HCT116 (cell line): ENCODE results near the gene SLC19A1. TPM values are rescaled to one million over a fixed set of nuclear protein-coding genes. Genes with fewer than 3 reads are reported as not detected.

Source experiments
- ATAC-seq: fragments of 200-7000 bp; cut with Tn5 transposase; 2 replicates; pipeline ENCODE4 v1.9.1; 2020; ENCODE audit warnings: mild to moderate bottlenecking, moderate library complexity
- BruUV-seq: library from RNA; stranded (reverse); fragments of 400-500 nt; replicated peaks from 2 replicates; lab custom pipeline; 2021; lab: Mats Ljungman, UMichigan
- CTCF ChIA-PET: fragments of 300-600 bp; sonication (Branson Sonifier 250); formaldehyde crosslinking; loops from one replicate; lab custom pipeline; 2021; ENCODE audit warnings: antibody characterized with exemption; lab: Charles Lee
- POLR2A ChIA-PET: fragments of 300-600, 350-600 bp; sonication (Branson Sonifier 250); formaldehyde crosslinking; loops from one replicate; lab custom pipeline; 2021; ENCODE audit warnings: antibody characterized with exemption; lab: Charles Lee
- RAD21 ChIA-PET, 2 experiments: fragments of 300-600 bp; sonication (Branson Sonifier 250); formaldehyde crosslinking; loops; one replicate each; lab custom pipeline; 2023; ENCODE audit warnings: low total read pairs in 2 of 2; ENCODE audit not compliant: uncharacterized antibody in 2 of 2, unreplicated experiment in 2 of 2, low non-redundant PET in 1 of 2; lab: Charles Lee
- DNase-seq: peaks from one replicate; pipeline ENCODE4 v3.0.0-alpha.2; 2010; ENCODE audit warnings: low read depth, low spot score
- H2AFZ ChIP-seq: fragments of 200-600 bp; shearing (Covaris generic), sonication (generic); 2 replicates; pipeline ENCODE4 v1.6.1; 2017; ENCODE audit warnings: low read depth, mixed run types, mixed read lengths, antibody characterized with exemption, low read length; ENCODE audit not compliant: poor library complexity, severe bottlenecking
- H3K27ac ChIP-seq: 2 replicates; pipeline ENCODE4 v1.5.1; 2012; ENCODE audit warnings: low read depth, low read length
- H3K27me3 ChIP-seq: fragments of 200-600 bp; sonication (generic); 2 replicates; pipeline ENCODE4 v1.6.1; 2016; ENCODE audit warnings: mixed run types, low read length, mixed read lengths; ENCODE audit not compliant: insufficient read depth
- H3K36me3 ChIP-seq, 2 experiments: fragments of 200-500 bp in 1 of 2; fragments of 200-600 bp in 1 of 2; sonication (Bioruptor generic) in 1 of 2; sonication (generic) in 1 of 2; 2 replicates each; pipeline versions ENCODE4 v1.5.1 to v1.6.1; 2014 to 2016; ENCODE audit warnings: low read length in 2 of 2, inconsistent platforms in 1 of 2, mixed read lengths in 1 of 2, mixed run types in 1 of 2; ENCODE audit not compliant: insufficient read depth in 2 of 2, control insufficient read depth in 1 of 2
- H3K4me1 ChIP-seq, 2 experiments: fragments of 200-600 bp in 1 of 2; sonication (generic) in 1 of 2; 2 replicates each; pipeline versions ENCODE4 v1.5.1 to v1.6.1; 2012 to 2017; ENCODE audit warnings: low read length in 2 of 2, inconsistent platforms in 1 of 2, mild to moderate bottlenecking in 1 of 2, mixed read lengths in 1 of 2, mixed run types in 1 of 2, moderate library complexity in 1 of 2; ENCODE audit not compliant: insufficient read depth in 2 of 2, control insufficient read depth in 1 of 2
- H3K4me2 ChIP-seq: fragments of 200-600 bp; sonication (generic); 2 replicates; pipeline ENCODE4 v1.6.1; 2017; ENCODE audit warnings: mixed run types, low read length, mixed read lengths
- H3K4me3 ChIP-seq, 2 experiments: fragments of 200-600 bp in 1 of 2; sonication (generic) in 1 of 2; replicated peaks in 1 of 2; 2 replicates each; pipeline ENCODE4 v1.5.1; 2011 to 2016; ENCODE audit warnings: low read length in 2 of 2, control low read depth in 1 of 2, low read depth in 1 of 2, mild to moderate bottlenecking in 1 of 2, mixed read lengths in 1 of 2, mixed run types in 1 of 2
- H3K79me2 ChIP-seq: fragments of 200-600 bp; sonication (generic); 2 replicates; pipeline ENCODE4 v1.6.1; 2017; ENCODE audit warnings: mild to moderate bottlenecking, mixed run types, low read length, moderate library complexity, mixed read lengths; ENCODE audit not compliant: insufficient read depth
- H3K9ac ChIP-seq: fragments of 200-600 bp; sonication (generic); 2 replicates; pipeline ENCODE4 v1.6.1; 2016; ENCODE audit warnings: low read length, mixed read lengths
- H3K9me2 ChIP-seq: fragments of 200-600 bp; sonication (generic), shearing (Covaris generic); 2 replicates; pipeline ENCODE4 v1.6.1; 2017; ENCODE audit warnings: mixed run types, mild to moderate bottlenecking, moderate library complexity; ENCODE audit not compliant: insufficient read depth
- H3K9me3 ChIP-seq, 2 experiments: fragments of 200-500 bp in 1 of 2; fragments of 200-600 bp in 1 of 2; sonication (Bioruptor generic) in 1 of 2; sonication (generic) in 1 of 2; 2 replicates each; pipeline ENCODE4 v1.6.1; 2014 to 2017; ENCODE audit warnings: low read length in 2 of 2, mixed read lengths in 2 of 2, inconsistent platforms in 1 of 2, low read depth in 1 of 2, mild to moderate bottlenecking in 1 of 2, mixed run types in 1 of 2, moderate library complexity in 1 of 2; ENCODE audit not compliant: control insufficient read depth in 1 of 2, insufficient read depth in 1 of 2
- H4K20me1 ChIP-seq: fragments of 200-600 bp; sonication (generic), shearing (Covaris generic); 2 replicates; pipeline ENCODE4 v1.6.1; 2017; ENCODE audit warnings: mixed run types, mild to moderate bottlenecking, moderate library complexity; ENCODE audit not compliant: insufficient read depth
- CEBPB ChIP-seq: IDR thresholded peaks from 2 replicates; pipeline ENCODE4 v1.6.1; 2012; ENCODE audit warnings: low read depth
- ELF1 ChIP-seq: IDR thresholded peaks from 2 replicates; pipeline ENCODE4 v1.6.1; 2012; ENCODE audit warnings: low read depth, borderline replicate concordance
- FOSL1 ChIP-seq: IDR thresholded peaks from 2 replicates; pipeline ENCODE4 v1.6.1; 2012; ENCODE audit warnings: low read depth
- JUND ChIP-seq: IDR thresholded peaks from 2 replicates; pipeline ENCODE4 v1.6.1; 2012
- POLR2A ChIP-seq: IDR thresholded peaks from 2 replicates; pipeline ENCODE4 v1.7.0; 2011; ENCODE audit warnings: borderline replicate concordance; ENCODE audit not compliant: insufficient read depth, insufficient read length; ENCODE audit errors: extremely low read depth
- SIN3A ChIP-seq: IDR thresholded peaks from 2 replicates; pipeline ENCODE4 v1.6.1; 2012; ENCODE audit warnings: low read depth
- SRF ChIP-seq: IDR thresholded peaks from 2 replicates; pipeline ENCODE4 v1.6.1; 2012; ENCODE audit warnings: low read depth
- YY1 ChIP-seq: IDR thresholded peaks from 2 replicates; pipeline ENCODE4 v1.6.1; 2011; ENCODE audit warnings: low read length, low read depth, moderate library complexity, mild to moderate bottlenecking; ENCODE audit not compliant: insufficient replicate concordance; ENCODE audit errors: extremely low read depth
- ZFX ChIP-seq: fragments of 450-650 bp; IDR thresholded peaks from 2 replicates; pipeline ENCODE4 v1.6.1; 2017
- ZNF274 ChIP-seq: fragments of 200-500 bp; sonication (Bioruptor generic); IDR thresholded peaks from 2 replicates; pipeline ENCODE4 v1.6.1; 2014; ENCODE audit warnings: mild to moderate bottlenecking, low read depth, low read length, inconsistent platforms
- intact Hi-C: fragments of 100-400 bp; cut with micrococcal nuclease; formaldehyde crosslinking; loops from 2 replicates; pipeline ENCODE4 v1.10.0; 2022
- total RNA-seq: library from RNA; stranded (reverse); gene quantifications from one replicate; pipeline ENCODE4 v1.2.1, GENCODE V29; 2021; ENCODE audit not compliant: unreplicated experiment
- TF ChIP-seq, protein P1 (sequence below): IDR thresholded peaks from 2 replicates; pipeline ENCODE4 v1.6.1; 2011; ENCODE audit warnings: mild to moderate bottlenecking, low read length, moderate library complexity; ENCODE audit not compliant: insufficient replicate concordance; ENCODE audit errors: extremely low read depth

Gene SLC19A1
- total RNA-seq, 1 experiment from 2014 or later, result 50.2 TPM

DNA sequence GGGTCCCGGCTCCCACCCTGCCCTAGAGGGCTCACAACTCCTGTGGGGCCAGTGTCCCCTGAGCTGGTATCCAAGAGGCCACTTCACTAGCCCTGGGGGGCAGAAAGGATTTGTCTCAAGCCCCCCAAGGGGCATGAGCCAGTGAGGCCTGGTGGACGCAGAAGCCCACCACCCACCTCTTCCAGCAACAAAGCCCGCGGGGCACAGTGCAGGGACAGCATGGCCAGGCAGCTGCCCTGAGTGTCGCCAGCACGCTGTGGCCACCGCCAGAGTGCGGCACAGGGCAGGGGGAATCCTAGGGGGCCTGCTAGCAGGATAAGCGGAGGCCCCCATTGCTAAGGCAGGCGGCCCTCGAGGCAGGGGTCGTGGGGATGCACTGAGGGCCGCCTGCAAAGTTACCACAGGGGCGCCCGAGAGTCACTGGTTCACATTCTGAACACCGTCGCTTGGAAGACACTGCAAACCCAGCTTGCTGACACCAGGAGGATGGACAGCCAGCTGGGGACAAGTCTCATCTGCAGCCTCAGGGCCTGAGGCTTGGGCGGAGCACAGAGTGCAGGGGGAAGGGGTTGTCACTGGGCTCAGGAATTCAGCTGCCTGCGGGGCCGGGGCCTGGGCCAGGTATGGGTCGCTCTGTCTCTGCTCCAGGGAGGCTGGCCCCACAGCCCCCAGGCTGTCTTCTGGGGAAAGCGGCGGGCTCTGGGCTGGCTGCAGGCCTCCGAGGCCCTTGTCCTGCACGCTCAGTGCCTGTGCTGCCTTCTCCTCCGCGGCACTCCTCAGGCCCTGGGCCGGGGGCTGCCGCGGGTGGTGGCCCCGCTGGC, 26.8 kb downstream of the SLC19A1 start:
- BruUV-seq, result no TSS peak
- H3K36me3 ChIP-seq, result peaks cover 5 to 28% of the 10 kb centered on the region in 2 experiments; a peak in 3 of 4 replicates
- H3K9ac ChIP-seq, result no peak overlapping the region
- ChIA-PET RAD21 (no interaction called here), POLR2A (no interaction called here), CTCF (no interaction called here)
- peaks cover 4% of the 10 kb centered on the region; the same call in 1 of the 2 replicates for H4K20me1 ChIP-seq
- ATAC-seq (no peak), DNase-seq (no peak)
- H3K4me2 ChIP-seq, result no peak overlapping the region
- no peak overlapping the region for H2AFZ ChIP-seq
- H3K4me1 ChIP-seq, result no peaks in the 10 kb centered on the region
- H3K27ac ChIP-seq, result no peak overlapping the region
- peaks cover 9 to 13% of the 10 kb centered on the region in 2 experiments; a peak in 3 of 4 replicates for H3K9me3 ChIP-seq
- no peak overlapping the region for H3K4me3 ChIP-seq
- TF ChIP-seq, protein P1, sequence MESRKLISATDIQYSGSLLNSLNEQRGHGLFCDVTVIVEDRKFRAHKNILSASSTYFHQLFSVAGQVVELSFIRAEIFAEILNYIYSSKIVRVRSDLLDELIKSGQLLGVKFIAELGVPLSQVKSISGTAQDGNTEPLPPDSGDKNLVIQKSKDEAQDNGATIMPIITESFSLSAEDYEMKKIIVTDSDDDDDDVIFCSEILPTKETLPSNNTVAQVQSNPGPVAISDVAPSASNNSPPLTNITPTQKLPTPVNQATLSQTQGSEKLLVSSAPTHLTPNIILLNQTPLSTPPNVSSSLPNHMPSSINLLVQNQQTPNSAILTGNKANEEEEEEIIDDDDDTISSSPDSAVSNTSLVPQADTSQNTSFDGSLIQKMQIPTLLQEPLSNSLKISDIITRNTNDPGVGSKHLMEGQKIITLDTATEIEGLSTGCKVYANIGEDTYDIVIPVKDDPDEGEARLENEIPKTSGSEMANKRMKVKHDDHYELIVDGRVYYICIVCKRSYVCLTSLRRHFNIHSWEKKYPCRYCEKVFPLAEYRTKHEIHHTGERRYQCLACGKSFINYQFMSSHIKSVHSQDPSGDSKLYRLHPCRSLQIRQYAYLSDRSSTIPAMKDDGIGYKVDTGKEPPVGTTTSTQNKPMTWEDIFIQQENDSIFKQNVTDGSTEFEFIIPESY, result no peak
- TF ChIP-seq ELF1 (no peak), JUND (no peak), POLR2A (no peak), YY1 (no peak), SIN3A (no peak), SRF (no peak), ZNF274 (no peak), CEBPB (no peak), FOSL1 (no peak), ZFX (no peak)
- H3K9me2 ChIP-seq, result no peaks in the 10 kb centered on the region
- intact Hi-C loops, result no loop called here
- H3K27me3 ChIP-seq, result no peaks in the 10 kb centered on the region
- H3K79me2 ChIP-seq, result peaks cover 40% of the 10 kb centered on the region
